Breast epithelium (tissue), 3 donors: ENCODE data around the gene TOLLIP.

Source experiments
- POLR2A ChIP-seq: fragments of 450-650 bp; IDR thresholded peaks from one replicate; pipeline ENCODE4 v1.6.1; 2016; ENCODE audit warnings: antibody characterized with exemption, mild to moderate bottlenecking, moderate library complexity
- TF ChIP-seq, protein P1 (sequence below), 3 donors: fragments of 450-650 bp; IDR thresholded peaks; one replicate each; pipeline ENCODE4 v1.5.1; 2016 to 2017; ENCODE audit warnings: antibody characterized with exemption in 3 of 3, mild to moderate bottlenecking in 3 of 3, moderate library complexity in 3 of 3

GRCh38 chr11:1271406-1271805 is 38.0 kb downstream of the TOLLIP start:
- TF ChIP-seq POLR2A = no peak
- TF ChIP-seq, protein P1, sequence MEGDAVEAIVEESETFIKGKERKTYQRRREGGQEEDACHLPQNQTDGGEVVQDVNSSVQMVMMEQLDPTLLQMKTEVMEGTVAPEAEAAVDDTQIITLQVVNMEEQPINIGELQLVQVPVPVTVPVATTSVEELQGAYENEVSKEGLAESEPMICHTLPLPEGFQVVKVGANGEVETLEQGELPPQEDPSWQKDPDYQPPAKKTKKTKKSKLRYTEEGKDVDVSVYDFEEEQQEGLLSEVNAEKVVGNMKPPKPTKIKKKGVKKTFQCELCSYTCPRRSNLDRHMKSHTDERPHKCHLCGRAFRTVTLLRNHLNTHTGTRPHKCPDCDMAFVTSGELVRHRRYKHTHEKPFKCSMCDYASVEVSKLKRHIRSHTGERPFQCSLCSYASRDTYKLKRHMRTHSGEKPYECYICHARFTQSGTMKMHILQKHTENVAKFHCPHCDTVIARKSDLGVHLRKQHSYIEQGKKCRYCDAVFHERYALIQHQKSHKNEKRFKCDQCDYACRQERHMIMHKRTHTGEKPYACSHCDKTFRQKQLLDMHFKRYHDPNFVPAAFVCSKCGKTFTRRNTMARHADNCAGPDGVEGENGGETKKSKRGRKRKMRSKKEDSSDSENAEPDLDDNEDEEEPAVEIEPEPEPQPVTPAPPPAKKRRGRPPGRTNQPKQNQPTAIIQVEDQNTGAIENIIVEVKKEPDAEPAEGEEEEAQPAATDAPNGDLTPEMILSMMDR (IDR thresholded peaks at IDR 0.05) = no peak
